GM10266 (cell line): ENCODE measurements around the gene TRAPPC4.
A peak's percentile ranks its signal among the peaks of the same experiment; 100 is the strongest.
"Not testable (repeated sequence)": the region's sequence is repeated elsewhere in the genome, so short reads cannot be mapped to it uniquely, and the experiment has no call there.

ENCODE experiments used
- DNase-seq: peaks from one replicate; pipeline ENCODE4 v3.0.0; 2012; ENCODE audit errors: extremely low spot score
- TF ChIP-seq, protein P1 (sequence below): IDR thresholded peaks from 2 replicates; pipeline ENCODE4 v1.5.1; 2012; ENCODE audit warnings: mild to moderate bottlenecking, low read depth; ENCODE audit not compliant: control insufficient read depth, insufficient read depth; ENCODE audit errors: missing control alignments

Gene TRAPPC4

DNA sequence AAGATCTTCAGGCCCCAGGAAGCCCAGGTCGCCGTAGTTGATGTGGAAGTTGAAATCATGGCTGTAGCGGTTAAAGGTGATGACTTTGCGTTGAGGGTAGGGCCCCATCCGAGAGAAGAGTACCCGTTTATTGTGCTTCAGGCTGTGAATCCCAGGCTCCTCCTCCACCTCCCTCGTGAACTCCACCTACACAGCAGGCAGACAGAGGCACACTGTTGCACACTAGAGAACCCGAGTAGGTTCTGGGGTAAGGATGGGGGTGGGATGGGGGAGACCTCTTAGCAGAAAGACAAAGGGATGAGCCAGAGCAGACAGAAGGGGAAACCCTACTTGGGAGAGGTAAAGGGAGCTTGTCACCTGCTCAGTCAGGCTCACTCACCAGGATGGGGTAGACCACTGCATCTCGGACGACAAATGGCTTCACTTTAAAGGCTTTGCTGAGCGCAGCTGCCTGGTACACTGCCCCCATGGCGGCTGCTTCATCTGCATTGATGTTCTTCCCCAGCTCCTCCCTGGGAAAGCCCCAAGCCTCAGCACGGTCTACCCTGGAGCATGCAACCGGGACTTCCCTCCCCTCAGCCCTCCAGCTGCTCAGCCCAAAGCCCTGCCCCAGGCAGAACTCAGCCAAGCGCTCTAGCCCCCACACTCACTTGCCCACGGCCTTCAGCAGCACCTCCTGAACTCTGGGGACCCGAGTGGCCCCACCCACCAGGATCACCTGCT is 33.0 kb downstream of the TRAPPC4 start:
- TF ChIP-seq, protein P1, sequence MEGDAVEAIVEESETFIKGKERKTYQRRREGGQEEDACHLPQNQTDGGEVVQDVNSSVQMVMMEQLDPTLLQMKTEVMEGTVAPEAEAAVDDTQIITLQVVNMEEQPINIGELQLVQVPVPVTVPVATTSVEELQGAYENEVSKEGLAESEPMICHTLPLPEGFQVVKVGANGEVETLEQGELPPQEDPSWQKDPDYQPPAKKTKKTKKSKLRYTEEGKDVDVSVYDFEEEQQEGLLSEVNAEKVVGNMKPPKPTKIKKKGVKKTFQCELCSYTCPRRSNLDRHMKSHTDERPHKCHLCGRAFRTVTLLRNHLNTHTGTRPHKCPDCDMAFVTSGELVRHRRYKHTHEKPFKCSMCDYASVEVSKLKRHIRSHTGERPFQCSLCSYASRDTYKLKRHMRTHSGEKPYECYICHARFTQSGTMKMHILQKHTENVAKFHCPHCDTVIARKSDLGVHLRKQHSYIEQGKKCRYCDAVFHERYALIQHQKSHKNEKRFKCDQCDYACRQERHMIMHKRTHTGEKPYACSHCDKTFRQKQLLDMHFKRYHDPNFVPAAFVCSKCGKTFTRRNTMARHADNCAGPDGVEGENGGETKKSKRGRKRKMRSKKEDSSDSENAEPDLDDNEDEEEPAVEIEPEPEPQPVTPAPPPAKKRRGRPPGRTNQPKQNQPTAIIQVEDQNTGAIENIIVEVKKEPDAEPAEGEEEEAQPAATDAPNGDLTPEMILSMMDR: no peak
- DNase-seq: peak; percentile 80

DNA sequence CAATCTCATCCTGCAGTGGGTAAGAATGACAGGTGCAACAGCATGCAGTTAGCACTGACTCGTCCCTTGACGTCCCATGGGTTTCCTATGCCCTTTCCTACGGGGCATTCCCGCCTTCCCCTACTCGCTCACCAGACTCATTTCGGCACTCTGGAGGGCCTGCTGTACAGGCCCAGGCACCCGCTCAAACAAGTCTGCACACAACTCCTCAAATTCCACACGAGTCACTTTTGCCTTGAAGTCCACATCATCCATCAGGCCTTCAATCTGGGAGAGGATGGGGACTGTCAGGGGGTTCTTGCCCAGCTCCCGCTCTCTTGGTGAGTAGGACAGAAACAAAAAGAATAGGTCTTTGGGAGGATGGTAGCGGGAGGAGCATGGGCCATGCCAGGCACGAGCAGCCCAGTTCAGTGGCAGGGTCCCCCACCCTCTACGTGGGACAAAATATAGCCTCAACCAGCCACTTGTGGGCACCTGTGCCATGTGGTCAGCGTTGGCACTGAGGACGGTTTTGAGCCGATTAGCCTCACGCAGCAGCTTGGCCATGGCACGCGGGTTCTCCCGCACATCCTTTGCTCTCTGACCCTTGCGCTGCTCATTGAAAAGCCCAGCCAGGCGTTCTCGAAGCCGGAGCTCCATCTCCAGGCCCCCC is 33.7 kb downstream of the TRAPPC4 start:
- no peak for DNase-seq
- TF ChIP-seq, protein P1: no peak

GRCh38 chr11:119054418-119054817 is 35.9 kb downstream of the TRAPPC4 start:
- TF ChIP-seq, protein P1: no peak
- DNase-seq: no peak

DNA sequence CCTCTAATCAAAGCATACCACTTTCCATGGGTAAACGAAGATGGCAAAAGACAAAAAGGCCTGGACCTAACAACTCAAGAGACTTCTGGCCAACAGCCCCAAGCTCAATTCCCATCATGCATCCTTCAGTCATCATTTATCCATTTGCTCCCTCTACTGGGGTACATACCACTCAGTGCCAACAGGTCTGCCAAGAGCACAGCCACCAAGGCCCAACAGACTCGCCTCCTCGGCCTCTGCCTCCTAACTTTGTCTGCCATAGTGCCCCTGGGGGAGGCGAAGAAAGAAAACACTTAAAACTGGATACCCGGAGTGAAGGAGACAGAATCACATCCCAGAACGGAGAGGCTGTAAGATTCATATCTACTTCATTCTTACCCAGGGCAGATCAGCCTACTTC is 37.3 kb downstream of the TRAPPC4 start:
- TF ChIP-seq, protein P1: peak; percentile 34
- DNase-seq: no peak

- peak; percentile 37 for DNase-seq
- TF ChIP-seq, protein P1: no peak
Observed at GRCh38 chr11:119056421-119056999, 37.9 kb downstream of the TRAPPC4 start.

DNA sequence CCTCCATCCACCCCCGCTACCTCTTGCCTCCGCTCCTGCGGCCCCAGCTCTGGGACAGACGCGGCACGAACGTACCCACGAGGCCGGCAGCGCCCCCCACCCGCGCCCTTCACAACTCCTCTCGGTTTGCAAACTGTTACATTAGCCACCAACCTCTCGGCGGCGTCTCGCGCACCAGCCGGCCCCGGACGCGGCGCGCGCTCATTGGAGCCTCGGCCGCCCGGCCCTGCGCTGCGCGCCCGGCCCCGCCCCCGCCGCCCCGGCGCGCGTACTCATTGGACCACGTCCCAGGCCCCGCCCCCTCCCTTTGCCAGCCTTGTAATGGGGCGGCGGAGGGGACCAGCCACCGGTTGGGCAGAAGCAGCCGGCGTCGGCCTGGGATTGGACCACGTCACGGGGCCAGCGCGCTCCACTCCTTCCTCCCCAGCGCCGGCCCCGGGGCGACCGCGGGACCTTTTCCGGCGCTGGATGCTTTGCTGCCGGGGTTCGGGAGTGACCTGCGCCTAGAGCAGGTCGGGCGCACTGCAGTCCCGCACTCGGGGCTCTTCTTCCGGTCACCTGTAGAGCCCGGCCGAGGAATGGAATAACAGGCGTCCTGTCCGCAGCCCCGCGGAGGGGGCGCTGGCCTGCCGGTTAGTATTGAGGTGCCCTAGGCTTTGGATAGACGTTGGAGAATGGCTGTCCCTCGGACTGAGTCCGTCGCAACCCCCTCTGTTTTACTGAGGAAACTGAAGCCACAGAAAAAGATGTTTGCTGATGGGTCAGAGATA is 38.6 kb downstream of the TRAPPC4 start, which contains the start of gene HYOU1:
HYOU1 (minus strand) TSS at position 206 of the 770 bp plus-strand sequence. CDS start 1,045 bp downstream, outside the sequence.
- DNase-seq: peak; percentile 99
- TF ChIP-seq, protein P1: peak; percentile 28

- not testable (repeated sequence) for DNase-seq
Observed at GRCh38 chr11:119059128-119059527, 40.6 kb downstream of the TRAPPC4 start.
